Suprapubic skin (tissue), 4 donors: Measurements from ENCODE around the gene ERN1. TPM values are rescaled to one million over a fixed set of nuclear protein-coding genes. Genes with fewer than 3 reads are reported as not detected.

Experiments used
- DNase-seq, 2 donors: peaks; one replicate each; pipeline ENCODE4 v3.0.0-alpha.2; 2019; ENCODE audit warnings: low spot score in 2 of 2
- H3K27ac ChIP-seq: fragments of 200-600 bp; sonication (generic); one replicate; pipeline ENCODE4 v1.5.1; 2019
- H3K27me3 ChIP-seq: fragments of 200-600 bp; sonication (generic); one replicate; pipeline ENCODE4 v1.5.1; 2019
- H3K36me3 ChIP-seq: fragments of 200-600 bp; sonication (generic); one replicate; pipeline ENCODE4 v1.5.1; 2019
- H3K4me1 ChIP-seq: fragments of 200-600 bp; sonication (generic); one replicate; pipeline ENCODE4 v1.5.1; 2019
- H3K4me3 ChIP-seq: fragments of 200-600 bp; sonication (generic); one replicate; pipeline ENCODE4 v1.5.1; 2019; ENCODE audit warnings: mild to moderate bottlenecking
- H3K9me3 ChIP-seq: fragments of 200-600 bp; sonication (generic); one replicate; pipeline ENCODE4 v1.5.1; 2019
- CTCF ChIP-seq, 2 donors: fragments of 200-600 bp in 1 of 2; fragments of 450-650 bp in 1 of 2; sonication (generic) in 1 of 2; IDR thresholded peaks; one replicate each; pipeline ENCODE4 v1.5.1; 2016 to 2019; ENCODE audit warnings: antibody characterized with exemption in 2 of 2, mild to moderate bottlenecking in 1 of 2, moderate library complexity in 1 of 2
- EP300 ChIP-seq: sonication (generic); formaldehyde crosslinking; IDR thresholded peaks from one replicate; pipeline ENCODE4 v1.6.1; 2017; ENCODE audit warnings: antibody characterized with exemption
- POLR2A ChIP-seq, 2 donors: fragments of 450-650 bp; IDR thresholded peaks; one replicate each; pipeline ENCODE4 v1.6.1; 2017; ENCODE audit warnings: antibody characterized with exemption in 2 of 2, mild to moderate bottlenecking in 2 of 2, moderate library complexity in 2 of 2
- POLR2AphosphoS5 ChIP-seq, 3 donors: sonication (generic); formaldehyde crosslinking; IDR thresholded peaks; one replicate each; pipeline ENCODE4 v1.6.1; 2017; ENCODE audit warnings: antibody characterized with exemption in 3 of 3
- WGBS: methylation state at CpG from one replicate; pipeline ENCODE4 v1.1.5; 2018; 5-methylcytosine and 5-hydroxymethylcytosine counted together
- total RNA-seq, 4 donors: library from RNA; depleted of rRNA; stranded (reverse); fragments of >200 nt; gene quantifications; one replicate each; pipeline ENCODE4 v1.1.0, GENCODE V29; 2016

Gene ERN1
- total RNA-seq, 4 donors from 2014 or later, result 21.2 to 41.1 (median 35.1) TPM

GRCh38 chr17:64061178-64061898, 68.6 kb downstream of the ERN1 start:
- 87% methylated on average over 5 of the region's 5 CpGs for WGBS
- Histone ChIP-seq H3K27me3 (no peaks in the 10 kb centered on the region), H3K4me1 (peaks cover 9% of the 10 kb centered on the region), H3K27ac (no peak overlapping the region), H3K9me3 (no peaks in the 10 kb centered on the region), H3K36me3 (peaks cover 57% of the 10 kb centered on the region), H3K4me3 (no peak overlapping the region)
- TF ChIP-seq CTCF (IDR thresholded peaks at IDR 0.05) (no peak), POLR2AphosphoS5 (IDR thresholded peaks at IDR 0.05) (no peak), POLR2A (IDR thresholded peaks at IDR 0.05) (no peak), EP300 (no peak)
- DNase-seq, result no peak

- Histone ChIP-seq H3K4me1 (peaks cover 9% of the 10 kb centered on the region), H3K4me3 (no peak overlapping the region), H3K27me3 (no peaks in the 10 kb centered on the region), H3K36me3 (peaks cover 67% of the 10 kb centered on the region), H3K27ac (no peak overlapping the region), H3K9me3 (no peaks in the 10 kb centered on the region)
- no peak for DNase-seq
- TF ChIP-seq POLR2AphosphoS5 (IDR thresholded peaks at IDR 0.05) (no peak), EP300 (no peak), CTCF (IDR thresholded peaks at IDR 0.05) (no peak), POLR2A (IDR thresholded peaks at IDR 0.05) (no peak)
- WGBS, result 98% methylated on average over 5 of the region's 5 CpGs
Observed at GRCh38 chr17:64060331-64060730, 69.6 kb downstream of the ERN1 start.

GRCh38 chr17:64059756-64060155, 70.2 kb downstream of the ERN1 start:
- H3K36me3 ChIP-seq, result peaks cover 69% of the 10 kb centered on the region
- H3K9me3 ChIP-seq, result no peaks in the 10 kb centered on the region
- DNase-seq, result no peak
- H3K4me3 ChIP-seq, result no peak overlapping the region
- WGBS, result 90% methylated on average over 2 of the region's 2 CpGs
- H3K4me1 ChIP-seq, result peaks cover 9% of the 10 kb centered on the region
- H3K27me3 ChIP-seq, result no peaks in the 10 kb centered on the region
- H3K27ac ChIP-seq, result no peak overlapping the region
- TF ChIP-seq POLR2A (IDR thresholded peaks at IDR 0.05) (no peak), CTCF (IDR thresholded peaks at IDR 0.05) (no peak), POLR2AphosphoS5 (IDR thresholded peaks at IDR 0.05) (no peak), EP300 (no peak)

GRCh38 chr17:64058621-64059020, 71.3 kb downstream of the ERN1 start:
- peaks cover 2% of the 10 kb centered on the region for H3K4me1 ChIP-seq
- no peak overlapping the region for H3K4me3 ChIP-seq
- peaks cover 73% of the 10 kb centered on the region for H3K36me3 ChIP-seq
- no peak overlapping the region for H3K27ac ChIP-seq
- H3K9me3 ChIP-seq, result no peaks in the 10 kb centered on the region
- 88% methylated on average over 5 of the region's 5 CpGs for WGBS
- no peaks in the 10 kb centered on the region for H3K27me3 ChIP-seq
- DNase-seq, result no peak
- TF ChIP-seq CTCF (IDR thresholded peaks at IDR 0.05) (no peak), EP300 (no peak), POLR2AphosphoS5 (IDR thresholded peaks at IDR 0.05) (no peak), POLR2A (IDR thresholded peaks at IDR 0.05) (no peak)

- Histone ChIP-seq H3K27me3 (no peaks in the 10 kb centered on the region), H3K4me3 (no peak overlapping the region), H3K27ac (no peak overlapping the region), H3K9me3 (no peaks in the 10 kb centered on the region), H3K36me3 (peaks cover 75% of the 10 kb centered on the region), H3K4me1 (no peaks in the 10 kb centered on the region)
- 94% methylated on average over 9 of the region's 9 CpGs for WGBS
- TF ChIP-seq POLR2AphosphoS5 (IDR thresholded peaks at IDR 0.05) (no peak), POLR2A (IDR thresholded peaks at IDR 0.05) (no peak), CTCF (IDR thresholded peaks at IDR 0.05) (no peak), EP300 (no peak)
- no peak for DNase-seq
Observed at GRCh38 chr17:64057701-64058263, 72.2 kb downstream of the ERN1 start.
